ENCODE data around the gene DTX3L.

DNA sequence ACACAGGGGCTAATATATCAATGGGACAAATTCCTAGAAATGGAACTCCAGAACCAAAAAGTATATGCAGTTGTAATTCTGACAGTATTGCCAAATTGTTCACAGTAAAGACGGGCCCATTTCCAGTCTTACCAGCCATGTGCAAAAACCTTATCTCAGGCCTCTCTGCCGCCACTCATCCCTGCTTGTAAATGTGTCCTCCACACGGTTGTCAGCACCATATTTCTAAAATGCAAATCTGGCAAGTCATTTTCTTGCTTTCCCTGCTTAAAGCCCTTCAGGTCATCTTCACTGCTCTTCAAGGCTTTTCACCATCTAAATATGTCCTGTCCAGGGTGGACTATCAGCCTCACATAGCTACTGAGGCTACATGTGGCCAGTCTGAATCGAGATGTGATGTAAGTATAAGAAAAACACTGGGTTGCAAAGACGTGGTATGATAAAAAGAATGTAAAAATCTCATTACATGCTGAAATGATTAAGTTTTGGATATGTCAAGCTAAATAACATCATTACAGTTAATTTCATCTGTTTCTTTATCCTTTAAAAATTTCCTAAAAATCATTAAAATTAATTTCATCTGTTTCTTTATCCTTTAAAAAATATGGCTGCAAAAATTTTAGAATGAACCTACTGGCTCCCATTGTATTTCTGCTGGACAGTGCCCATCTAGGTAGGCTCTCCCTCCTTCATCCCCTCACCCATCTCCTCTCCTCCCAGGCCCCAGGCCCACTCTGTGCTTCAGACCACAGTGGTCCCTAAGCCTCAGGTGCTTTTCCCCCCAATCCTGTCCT, 1.0 kb upstream of the DTX3L start:
- TF ChIP-seq, protein P1, sequence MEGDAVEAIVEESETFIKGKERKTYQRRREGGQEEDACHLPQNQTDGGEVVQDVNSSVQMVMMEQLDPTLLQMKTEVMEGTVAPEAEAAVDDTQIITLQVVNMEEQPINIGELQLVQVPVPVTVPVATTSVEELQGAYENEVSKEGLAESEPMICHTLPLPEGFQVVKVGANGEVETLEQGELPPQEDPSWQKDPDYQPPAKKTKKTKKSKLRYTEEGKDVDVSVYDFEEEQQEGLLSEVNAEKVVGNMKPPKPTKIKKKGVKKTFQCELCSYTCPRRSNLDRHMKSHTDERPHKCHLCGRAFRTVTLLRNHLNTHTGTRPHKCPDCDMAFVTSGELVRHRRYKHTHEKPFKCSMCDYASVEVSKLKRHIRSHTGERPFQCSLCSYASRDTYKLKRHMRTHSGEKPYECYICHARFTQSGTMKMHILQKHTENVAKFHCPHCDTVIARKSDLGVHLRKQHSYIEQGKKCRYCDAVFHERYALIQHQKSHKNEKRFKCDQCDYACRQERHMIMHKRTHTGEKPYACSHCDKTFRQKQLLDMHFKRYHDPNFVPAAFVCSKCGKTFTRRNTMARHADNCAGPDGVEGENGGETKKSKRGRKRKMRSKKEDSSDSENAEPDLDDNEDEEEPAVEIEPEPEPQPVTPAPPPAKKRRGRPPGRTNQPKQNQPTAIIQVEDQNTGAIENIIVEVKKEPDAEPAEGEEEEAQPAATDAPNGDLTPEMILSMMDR (IDR thresholded peaks at IDR 0.05; ENCODE audit: control extremely low read depth in 1 of 3, insufficient read depth in 1 of 3, low read depth in 1 of 3, low read length in 3 of 3) = no peak
- TF ChIP-seq TAF1 (IDR thresholded peaks at IDR 0.05; ENCODE audit: low read depth, low read length) (no peak), POLR2A (IDR thresholded peaks at IDR 0.05; ENCODE audit: control extremely low read depth in 1 of 2, low read depth in 2 of 2, low read length in 2 of 2) (no peak), POU5F1 (IDR thresholded peaks at IDR 0.05; ENCODE audit: low read depth, low read length) (no peak), CBX5 (IDR thresholded peaks at IDR 0.05; ENCODE audit: low read depth, low read length) (no peak), CEBPB (IDR thresholded peaks at IDR 0.05; ENCODE audit: low read depth, low read length) (no peak), BRCA1 (IDR thresholded peaks at IDR 0.05; ENCODE audit: low read depth, low read length) (no peak), RAD21 (IDR thresholded peaks at IDR 0.05 in 1 of 2, conservative IDR thresholded peaks at IDR 0.05 in 1 of 2; ENCODE audit: low read depth in 2 of 2, low read length in 2 of 2) (no peak)
- TF ChIP-seq, protein P2, sequence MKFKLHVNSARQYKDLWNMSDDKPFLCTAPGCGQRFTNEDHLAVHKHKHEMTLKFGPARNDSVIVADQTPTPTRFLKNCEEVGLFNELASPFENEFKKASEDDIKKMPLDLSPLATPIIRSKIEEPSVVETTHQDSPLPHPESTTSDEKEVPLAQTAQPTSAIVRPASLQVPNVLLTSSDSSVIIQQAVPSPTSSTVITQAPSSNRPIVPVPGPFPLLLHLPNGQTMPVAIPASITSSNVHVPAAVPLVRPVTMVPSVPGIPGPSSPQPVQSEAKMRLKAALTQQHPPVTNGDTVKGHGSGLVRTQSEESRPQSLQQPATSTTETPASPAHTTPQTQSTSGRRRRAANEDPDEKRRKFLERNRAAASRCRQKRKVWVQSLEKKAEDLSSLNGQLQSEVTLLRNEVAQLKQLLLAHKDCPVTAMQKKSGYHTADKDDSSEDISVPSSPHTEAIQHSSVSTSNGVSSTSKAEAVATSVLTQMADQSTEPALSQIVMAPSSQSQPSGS (IDR thresholded peaks at IDR 0.05; ENCODE audit: low read length) = no peak
